ENCODE measurements around the gene TAS2R5. TPM values are rescaled to one million over a fixed set of nuclear protein-coding genes. Genes with fewer than 3 reads are reported as not detected.

TAS2R5 gene
- total RNA-seq, 4 donors from 2014 or later: 1.8 to 9.0 (median 5.2) TPM

GRCh38 chr7:141837683-141838082 is 47.7 kb downstream of the TAS2R5 start:
- H3K27ac ChIP-seq: no peak overlapping the region
- H3K4me1 ChIP-seq: no peaks in the 10 kb centered on the region
- no peaks in the 10 kb centered on the region for H3K36me3 ChIP-seq
- TF ChIP-seq CTCF (IDR thresholded peaks at IDR 0.05): no peak
- TF ChIP-seq EP300 (IDR thresholded peaks at IDR 0.05): no peak
- no peak for TF ChIP-seq POLR2A (IDR thresholded peaks at IDR 0.05)
- no peak overlapping the region for H3K4me3 ChIP-seq
- H3K9me3 ChIP-seq: no peaks in the 10 kb centered on the region
- no peaks in the 10 kb centered on the region for H3K27me3 ChIP-seq
- WGBS, 2 donors: 51 to 66% methylated on average over 5 of the region's 5 CpGs
- DNase-seq (ENCODE audit: low spot score in 2 of 2): no peak

GRCh38 chr7:141838581-141838980 is 48.6 kb downstream of the TAS2R5 start:
- 90 to 93% methylated on average over 1 of the region's 1 CpG for WGBS, 2 donors
- no peaks in the 10 kb centered on the region for H3K27me3 ChIP-seq
- no peaks in the 10 kb centered on the region for H3K4me1 ChIP-seq
- no peaks in the 10 kb centered on the region for H3K36me3 ChIP-seq
- H3K27ac ChIP-seq: no peak overlapping the region
- DNase-seq (ENCODE audit: low spot score in 2 of 2): no peak
- no peak overlapping the region for H3K4me3 ChIP-seq
- no peak for TF ChIP-seq CTCF (IDR thresholded peaks at IDR 0.05)
- no peak for TF ChIP-seq EP300 (IDR thresholded peaks at IDR 0.05)
- no peak for TF ChIP-seq POLR2A (IDR thresholded peaks at IDR 0.05)
- H3K9me3 ChIP-seq: no peaks in the 10 kb centered on the region

- Histone ChIP-seq H3K27ac (no peak overlapping the region), H3K4me1 (no peaks in the 10 kb centered on the region), H3K27me3 (no peaks in the 10 kb centered on the region), H3K36me3 (peaks cover 0 to 1% (median 0%) of the 10 kb centered on the region in 3 donors), H3K4me3 (no peak overlapping the region), H3K9me3 (no peaks in the 10 kb centered on the region)
- no peak for TF ChIP-seq EP300 (IDR thresholded peaks at IDR 0.05)
- no peak for TF ChIP-seq POLR2A (IDR thresholded peaks at IDR 0.05)
- TF ChIP-seq CTCF (IDR thresholded peaks at IDR 0.05): no peak
- WGBS, 2 donors: 80 to 90% methylated on average over 4 of the region's 4 CpGs
- no peak for DNase-seq (ENCODE audit: low spot score in 2 of 2)
Observed at GRCh38 chr7:141839256-141839655, 49.2 kb downstream of the TAS2R5 start.

- H3K36me3 ChIP-seq: peaks cover 0 to 15% (median 0%) of the 10 kb centered on the region in 3 donors
- no peak for DNase-seq (ENCODE audit: low spot score in 2 of 2)
- H3K4me1 ChIP-seq: no peaks in the 10 kb centered on the region
- H3K27me3 ChIP-seq: no peaks in the 10 kb centered on the region
- H3K9me3 ChIP-seq: peaks cover 0 to 4% (median 0%) of the 10 kb centered on the region in 4 donors
- no peak overlapping the region for H3K27ac ChIP-seq
- H3K4me3 ChIP-seq: no peak overlapping the region
- TF ChIP-seq CTCF (IDR thresholded peaks at IDR 0.05): no peak
- TF ChIP-seq POLR2A (IDR thresholded peaks at IDR 0.05): no peak
- TF ChIP-seq EP300 (IDR thresholded peaks at IDR 0.05): no peak
- WGBS, 2 donors: 91 to 93% methylated on average over 5 of the region's 5 CpGs
Observed at GRCh38 chr7:141840708-141841107, 50.7 kb downstream of the TAS2R5 start.

Other genes with a start within 250 kb of the TAS2R5 start
- gene AGK, start 238.8 kb upstream of the TAS2R5 start, total RNA-seq: 10 to 100 TPM; 16.4 to 45.9 (median 26.3) TPM
- gene DENND11, start 88.1 kb upstream of the TAS2R5 start, total RNA-seq: 10 to 100 TPM; 14.1 to 16.7 (median 15.5) TPM
- not detected for gene WEE2, start 81.9 kb upstream of the TAS2R5 start, total RNA-seq
- gene SSBP1, start 51.9 kb upstream of the TAS2R5 start, total RNA-seq: 10 to 100 TPM; 77.9 to 96.3 (median 87.0) TPM
- 1 to 10 TPM; 3.1 to 5.9 (median 4.4) TPM for gene TAS2R3, start 26.1 kb upstream of the TAS2R5 start, total RNA-seq
- gene TAS2R4, start 13.5 kb upstream of the TAS2R5 start, total RNA-seq: 1 to 10 TPM; 1.5 to 7.3 (median 4.5) TPM
- gene PRSS37, start 51.3 kb downstream of the TAS2R5 start, total RNA-seq: not detected
- under 1 TPM in 1 of 4 donors, not detected in 3; 0.59 TPM for gene OR9A4, start 126.2 kb downstream of the TAS2R5 start, total RNA-seq
- gene CLEC5A, start 156.8 kb downstream of the TAS2R5 start, total RNA-seq: 10 to 100 TPM in 1 of 4 donors, 1 to 10 TPM in 3; 3.0 to 13.1 (median 3.7) TPM
- not detected for gene TAS2R38, start 183.6 kb downstream of the TAS2R5 start, total RNA-seq
- gene MGAM, start 205.7 kb downstream of the TAS2R5 start, total RNA-seq: under 1 TPM; 0.20 to 0.30 (median 0.21) TPM

Measured in tibial nerve (tissue), 4 donors.